Embryonic facial prominence (tissue), 1 donor: Measurements from ENCODE around the gene SNAP91.
"Not testable (repeated sequence)": the region's sequence is repeated elsewhere in the genome, so short reads cannot be mapped to it uniquely, and the experiment has no call there.

ENCODE experiments used
- DNase-seq: peaks from one replicate; pipeline ENCODE4 v3.0.0-alpha.2; 2016; ENCODE audit errors: extremely low spot score

Gene SNAP91

GRCh38 chr6:83708970-83709747 lies at the start of gene SNAP91:
Gene SNAP91 (minus strand): TSS chr6:83709101. CDS start chr6:83707927, 1,174 bp downstream.
- no peak for DNase-seq

GRCh38 chr6:83758533-83758932 lies 49.6 kb upstream of the SNAP91 start:
- DNase-seq = no peak

GRCh38 chr6:83757021-83757420 lies 48.1 kb upstream of the SNAP91 start:
- no peak for DNase-seq

GRCh38 chr6:83756565-83756964 lies 47.7 kb upstream of the SNAP91 start:
- DNase-seq = no peak

GRCh38 chr6:83752375-83752774 lies 43.5 kb upstream of the SNAP91 start:
- not testable (repeated sequence) for DNase-seq

GRCh38 chr6:83741089-83741488 lies 32.2 kb upstream of the SNAP91 start:
- DNase-seq = no peak

- DNase-seq = no peak
Measured at GRCh38 chr6:83735461-83735860, 26.6 kb upstream of the SNAP91 start.

- DNase-seq = no peak
Measured at GRCh38 chr6:83729871-83730270, 21.0 kb upstream of the SNAP91 start.

- DNase-seq = no peak
Measured at GRCh38 chr6:83722876-83723275, 14.0 kb upstream of the SNAP91 start.

- no peak for DNase-seq
Measured at GRCh38 chr6:83717809-83718208, 8.9 kb upstream of the SNAP91 start.

- no peak for DNase-seq
Measured at GRCh38 chr6:83711958-83712357, 3.1 kb upstream of the SNAP91 start.

- no peak for DNase-seq
Measured at GRCh38 chr6:83709748-83710050, 798 bp upstream of the SNAP91 start.

- no peak for DNase-seq
Measured at GRCh38 chr6:83708546-83708969, 343 bp downstream of the SNAP91 start.

- DNase-seq = no peak
Measured at GRCh38 chr6:83707829-83708545, 914 bp downstream of the SNAP91 start.

GRCh38 chr6:83702749-83703148 lies 6.2 kb downstream of the SNAP91 start:
- no peak for DNase-seq

- DNase-seq = no peak
Measured at GRCh38 chr6:83702077-83702476, 6.8 kb downstream of the SNAP91 start.

- DNase-seq = no peak
Measured at GRCh38 chr6:83696674-83697073, 12.2 kb downstream of the SNAP91 start.

GRCh38 chr6:83685481-83685880 lies 23.4 kb downstream of the SNAP91 start:
- DNase-seq = no peak

- DNase-seq = no peak
Measured at GRCh38 chr6:83677791-83678190, 31.1 kb downstream of the SNAP91 start.

GRCh38 chr6:83637953-83638352 lies 70.9 kb downstream of the SNAP91 start:
- no peak for DNase-seq

- no peak for DNase-seq
Measured at GRCh38 chr6:83636800-83637199, 72.1 kb downstream of the SNAP91 start.

GRCh38 chr6:83633609-83634008 lies 75.3 kb downstream of the SNAP91 start:
- no peak for DNase-seq

- no peak for DNase-seq
Measured at GRCh38 chr6:83633149-83633548, 75.8 kb downstream of the SNAP91 start.
